Measurements from ENCODE around the gene ARFIP2. TPM values are rescaled to one million over a fixed set of nuclear protein-coding genes. Genes with fewer than 3 reads are reported as not detected.

Gene ARFIP2
- total and polyA plus RNA-seq, 2 donors (not counting 3 experiments of a cell fraction or from before 2014, with no cell fraction given) = 48.4 to 62.9 TPM

- Histone ChIP-seq H3K9me3 (replicated peaks; ENCODE audit: control insufficient read depth, insufficient read depth, low read length) (no peaks in the 10 kb centered on the region), H2AFZ (ENCODE audit: low read depth, low read length) (no peak overlapping the region), H3K4me3 (replicated peaks in 1 of 3; ENCODE audit: insufficient read depth in 1 of 3, low read depth in 1 of 3, low read length in 3 of 3) (no peak overlapping the region), H3K9ac (replicated peaks; ENCODE audit: extremely low read depth, insufficient read depth, low read length) (no peak overlapping the region), H3K27me3 (ENCODE audit: control insufficient read depth in 2 of 2, insufficient read depth in 2 of 2, low read length in 2 of 2) (no peaks in the 10 kb centered on the region), H3K79me2 (ENCODE audit: control insufficient read depth, insufficient read depth, low read length) (peaks cover 16% of the 10 kb centered on the region), H3K36me3 (ENCODE audit: control insufficient read depth in 2 of 2, extremely low read depth in 1 of 2, insufficient read depth in 2 of 2, low read length in 2 of 2) (peaks cover 4 to 5% of the 10 kb centered on the region in 2 experiments), H3K9me1 (replicated peaks; ENCODE audit: control insufficient read depth, extremely low read depth, insufficient read depth, low read length) (no peaks in the 10 kb centered on the region), H4K20me1 (replicated peaks; ENCODE audit: control insufficient read depth, extremely low read depth, insufficient read depth, low read length) (no peaks in the 10 kb centered on the region), H3K4me2 (ENCODE audit: insufficient read depth, low read length) (no peak overlapping the region), H3K27ac (ENCODE audit: insufficient read depth, low read depth, low read length) (no peak overlapping the region), H3K4me1 (ENCODE audit: control insufficient read depth, extremely low read depth, insufficient read depth, low read length) (peaks cover 11% of the 10 kb centered on the region)
- ChIA-PET CTCF (interaction anchor here (1.3 to 3.3 kb wide), 3 partner anchors 44 to 108 kb away, joined by 3 to 13 read pairs (median 4); no protein-coding TSS in a partner anchor), POLR2A (no interaction called here)
- DNase-seq (ENCODE audit: low read depth, low spot score) (no peak), FAIRE-seq (no peak)
- TF ChIP-seq, protein P1, sequence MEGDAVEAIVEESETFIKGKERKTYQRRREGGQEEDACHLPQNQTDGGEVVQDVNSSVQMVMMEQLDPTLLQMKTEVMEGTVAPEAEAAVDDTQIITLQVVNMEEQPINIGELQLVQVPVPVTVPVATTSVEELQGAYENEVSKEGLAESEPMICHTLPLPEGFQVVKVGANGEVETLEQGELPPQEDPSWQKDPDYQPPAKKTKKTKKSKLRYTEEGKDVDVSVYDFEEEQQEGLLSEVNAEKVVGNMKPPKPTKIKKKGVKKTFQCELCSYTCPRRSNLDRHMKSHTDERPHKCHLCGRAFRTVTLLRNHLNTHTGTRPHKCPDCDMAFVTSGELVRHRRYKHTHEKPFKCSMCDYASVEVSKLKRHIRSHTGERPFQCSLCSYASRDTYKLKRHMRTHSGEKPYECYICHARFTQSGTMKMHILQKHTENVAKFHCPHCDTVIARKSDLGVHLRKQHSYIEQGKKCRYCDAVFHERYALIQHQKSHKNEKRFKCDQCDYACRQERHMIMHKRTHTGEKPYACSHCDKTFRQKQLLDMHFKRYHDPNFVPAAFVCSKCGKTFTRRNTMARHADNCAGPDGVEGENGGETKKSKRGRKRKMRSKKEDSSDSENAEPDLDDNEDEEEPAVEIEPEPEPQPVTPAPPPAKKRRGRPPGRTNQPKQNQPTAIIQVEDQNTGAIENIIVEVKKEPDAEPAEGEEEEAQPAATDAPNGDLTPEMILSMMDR (IDR thresholded peaks at IDR 0.05; ENCODE audit: extremely low read depth in 1 of 2, insufficient read depth in 1 of 2, low read depth in 1 of 2, low read length in 2 of 2) = no peak
- TF ChIP-seq GATA2 (IDR thresholded peaks at IDR 0.05; ENCODE audit: insufficient read depth, insufficient read length, low read depth, low read length) = no peak
- TF ChIP-seq, protein P2, sequence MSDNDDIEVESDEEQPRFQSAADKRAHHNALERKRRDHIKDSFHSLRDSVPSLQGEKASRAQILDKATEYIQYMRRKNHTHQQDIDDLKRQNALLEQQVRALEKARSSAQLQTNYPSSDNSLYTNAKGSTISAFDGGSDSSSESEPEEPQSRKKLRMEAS (IDR thresholded peaks at IDR 0.05; ENCODE audit: insufficient read depth, insufficient read length) = no peak
- TF ChIP-seq EZH2 (IDR thresholded peaks at IDR 0.05; ENCODE audit: borderline replicate concordance, low read depth, low read length, severe bottlenecking) = no peak
- no peak for TF ChIP-seq POLR2A (IDR thresholded peaks at IDR 0.05; ENCODE audit: low read depth, low read length)
- no peak for TF ChIP-seq JUN (IDR thresholded peaks at IDR 0.05; ENCODE audit: borderline replicate concordance, insufficient read depth, insufficient read length, low read depth)
- TF ChIP-seq POLR2AphosphoS5 (IDR thresholded peaks at IDR 0.05; ENCODE audit: insufficient read depth, low read depth, low read length) = no peak
- TF ChIP-seq FOS (IDR thresholded peaks at IDR 0.05; ENCODE audit: borderline replicate concordance, insufficient read depth, low read length) = no peak
- no peak for TF ChIP-seq MYC (IDR thresholded peaks at IDR 0.05; ENCODE audit: low read depth, low read length)
- intact Hi-C loops (cut with micrococcal nuclease) (no loop called here), dilution Hi-C loops (cut with MboI; ENCODE audit: extremely low pct_ligation_motif_present, low sequenced_read_pairs) (no loop called here)
- no TSS peak for BruUV-seq (replicated peaks)
Measured at GRCh38 chr11:6486938-6487337, 5.8 kb upstream of the ARFIP2 start.
